Erythroblast (primary cell): ENCODE results near the gene RHBDL2.

Experiments
- GATA1 ChIP-seq: IDR thresholded peaks from 2 replicates; pipeline ENCODE4 v1.6.1; 2011; ENCODE audit warnings: low read depth, mild to moderate bottlenecking, control low read depth, low read length, moderate library complexity
- POLR2A ChIP-seq: IDR thresholded peaks from 2 replicates; pipeline ENCODE4 v1.6.1; 2011; ENCODE audit warnings: mild to moderate bottlenecking, low read length

GRCh38 chr1:38926091-38926490 lies 15.5 kb downstream of the RHBDL2 start:
- TF ChIP-seq POLR2A (no peak), GATA1 (no peak)
